Mucosa of rectum (tissue), 2 donors: ENCODE measurements around the gene EXOC3L2.

ENCODE experiments used
- H3K27ac ChIP-seq, 2 donors: one replicate each; pipeline ENCODE4 v1.7.0; 2013; ENCODE audit warnings: inconsistent platforms in 2 of 2, low read depth in 2 of 2, low read length in 2 of 2
- H3K27me3 ChIP-seq, 2 donors: one replicate each; pipeline ENCODE4 v1.7.0; 2013; ENCODE audit warnings: low read length in 2 of 2; ENCODE audit not compliant: control insufficient read depth in 2 of 2, insufficient read depth in 2 of 2
- H3K36me3 ChIP-seq, 2 donors: one replicate each; pipeline ENCODE4 v1.7.0; 2013; ENCODE audit warnings: low read length in 2 of 2; ENCODE audit not compliant: control insufficient read depth in 2 of 2, insufficient read depth in 2 of 2
- H3K4me1 ChIP-seq, 2 donors: one replicate each; pipeline ENCODE4 v1.7.0; 2013; ENCODE audit warnings: low read length in 2 of 2, mild to moderate bottlenecking in 1 of 2; ENCODE audit not compliant: control insufficient read depth in 2 of 2, insufficient read depth in 2 of 2
- H3K4me3 ChIP-seq, 2 donors: one replicate each; pipeline ENCODE4 v1.7.0; 2013; ENCODE audit warnings: low read length in 2 of 2
- H3K9ac ChIP-seq, 2 donors: one replicate each; pipeline ENCODE4 v1.7.0; 2013; ENCODE audit warnings: low read length in 2 of 2, low read depth in 1 of 2, mild to moderate bottlenecking in 1 of 2
- H3K9me3 ChIP-seq, 2 donors: one replicate each; pipeline ENCODE4 v1.7.0; 2013; ENCODE audit warnings: low read length in 2 of 2; ENCODE audit not compliant: control insufficient read depth in 2 of 2
- donor health status: healthy.
- donor health status: Normal muscosa, but diverticular disease.

EXOC3L2 gene

GRCh38 chr19:45211751-45212381, 33.3 kb downstream of the EXOC3L2 start:
- no peak overlapping the region for H3K27ac ChIP-seq
- H3K9ac ChIP-seq: no peak overlapping the region
- peaks cover 0 to 3% of the 10 kb centered on the region in 2 donors for H3K4me1 ChIP-seq
- peaks cover 9 to 12% of the 10 kb centered on the region in 2 donors for H3K27me3 ChIP-seq
- no peaks in the 10 kb centered on the region for H3K9me3 ChIP-seq
- H3K36me3 ChIP-seq: no peaks in the 10 kb centered on the region
- H3K4me3 ChIP-seq: no peak overlapping the region

GRCh38 chr19:45206328-45206727, 38.9 kb downstream of the EXOC3L2 start:
- Histone ChIP-seq H3K36me3 (no peaks in the 10 kb centered on the region), H3K27ac (no peak overlapping the region), H3K4me3 (no peak overlapping the region), H3K9ac (no peak overlapping the region), H3K4me1 (no peaks in the 10 kb centered on the region), H3K27me3 (no peaks in the 10 kb centered on the region), H3K9me3 (no peaks in the 10 kb centered on the region)

- H3K4me1 ChIP-seq: no peaks in the 10 kb centered on the region
- no peak overlapping the region for H3K9ac ChIP-seq
- no peaks in the 10 kb centered on the region for H3K9me3 ChIP-seq
- no peak overlapping the region for H3K27ac ChIP-seq
- H3K36me3 ChIP-seq: no peaks in the 10 kb centered on the region
- no peaks in the 10 kb centered on the region for H3K27me3 ChIP-seq
- H3K4me3 ChIP-seq: no peak overlapping the region
These were observed 39.4 kb downstream of the EXOC3L2 start for GRCh38 chr19:45205810-45206209.

- Histone ChIP-seq H3K27me3 (no peaks in the 10 kb centered on the region), H3K9ac (no peak overlapping the region), H3K4me1 (no peaks in the 10 kb centered on the region), H3K36me3 (no peaks in the 10 kb centered on the region), H3K9me3 (no peaks in the 10 kb centered on the region), H3K27ac (no peak overlapping the region), H3K4me3 (no peak overlapping the region)
These were observed 42.6 kb downstream of the EXOC3L2 start for GRCh38 chr19:45202637-45203036.

GRCh38 chr19:45200568-45200967, 44.6 kb downstream of the EXOC3L2 start:
- H3K27ac ChIP-seq: no peak overlapping the region
- H3K4me1 ChIP-seq: no peaks in the 10 kb centered on the region
- H3K36me3 ChIP-seq: no peaks in the 10 kb centered on the region
- no peak overlapping the region for H3K4me3 ChIP-seq
- H3K27me3 ChIP-seq: no peaks in the 10 kb centered on the region
- no peak overlapping the region for H3K9ac ChIP-seq
- no peaks in the 10 kb centered on the region for H3K9me3 ChIP-seq

- Histone ChIP-seq H3K27me3 (no peaks in the 10 kb centered on the region), H3K9me3 (no peaks in the 10 kb centered on the region), H3K27ac (no peak overlapping the region), H3K4me1 (no peaks in the 10 kb centered on the region), H3K36me3 (no peaks in the 10 kb centered on the region), H3K4me3 (no peak overlapping the region), H3K9ac (no peak overlapping the region)
These were observed 49.4 kb downstream of the EXOC3L2 start for GRCh38 chr19:45195764-45196163.

GRCh38 chr19:45191375-45191774, 53.8 kb downstream of the EXOC3L2 start:
- Histone ChIP-seq H3K9me3 (no peaks in the 10 kb centered on the region), H3K9ac (no peak overlapping the region), H3K4me1 (no peaks in the 10 kb centered on the region), H3K27ac (no peak overlapping the region), H3K36me3 (no peaks in the 10 kb centered on the region), H3K4me3 (no peak overlapping the region), H3K27me3 (no peaks in the 10 kb centered on the region)

- no peak overlapping the region for H3K9ac ChIP-seq
- no peaks in the 10 kb centered on the region for H3K9me3 ChIP-seq
- H3K27ac ChIP-seq: no peak overlapping the region
- no peaks in the 10 kb centered on the region for H3K27me3 ChIP-seq
- H3K4me3 ChIP-seq: no peak overlapping the region
- H3K36me3 ChIP-seq: no peaks in the 10 kb centered on the region
- no peaks in the 10 kb centered on the region for H3K4me1 ChIP-seq
These were observed 55.2 kb downstream of the EXOC3L2 start for GRCh38 chr19:45189971-45190370.

- Histone ChIP-seq H3K9ac (no peak overlapping the region), H3K27ac (no peak overlapping the region), H3K36me3 (no peaks in the 10 kb centered on the region)
These were observed 57.6 kb downstream of the EXOC3L2 start for GRCh38 chr19:45187421-45188100.

GRCh38 chr19:45186509-45187334, 58.5 kb downstream of the EXOC3L2 start:
- H3K36me3 ChIP-seq: no peaks in the 10 kb centered on the region
- H3K4me1 ChIP-seq: no peaks in the 10 kb centered on the region
- no peak overlapping the region for H3K4me3 ChIP-seq
- no peak overlapping the region for H3K27ac ChIP-seq
- H3K9me3 ChIP-seq: no peaks in the 10 kb centered on the region
- H3K27me3 ChIP-seq: no peaks in the 10 kb centered on the region
- H3K9ac ChIP-seq: no peak overlapping the region

More at GRCh38 chr19:45187421-45188100, 57.6 kb downstream of the EXOC3L2 start:
- Histone ChIP-seq H3K4me3 (no peak overlapping the region), H3K4me1 (no peaks in the 10 kb centered on the region), H3K27me3 (no peaks in the 10 kb centered on the region), H3K9me3 (no peaks in the 10 kb centered on the region)
